ENCODE measurements around the gene ITFG1.
"Not testable (repeated sequence)": the region's sequence is repeated elsewhere in the genome, so short reads cannot be mapped to it uniquely, and the experiment has no call there.

The ITFG1 gene

DNA sequence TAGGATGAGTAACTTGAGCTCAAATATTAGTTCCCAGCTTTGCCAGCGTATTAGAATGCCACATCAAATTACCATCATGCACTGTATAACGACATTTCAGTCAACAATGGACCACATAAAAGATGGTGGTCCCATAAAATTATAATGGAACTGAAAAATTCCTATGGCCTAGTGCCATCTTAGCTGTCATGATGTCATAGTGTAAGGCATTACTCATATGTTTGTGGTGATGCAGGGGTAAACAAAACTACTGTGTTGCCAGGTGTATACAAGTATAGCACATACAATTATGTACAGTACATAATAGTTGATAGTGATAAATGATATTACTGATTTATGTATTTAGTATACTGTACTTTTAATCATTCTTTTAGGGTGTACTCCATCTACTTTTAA is 262.7 kb downstream of the ITFG1 start:
- Mint-ChIP-seq H3K9me3 (no peaks in the 10 kb centered on the region), H3K4me3 (no peak overlapping the region), H3K27me3 (no peaks in the 10 kb centered on the region), H3K27ac (no peak overlapping the region), H3K36me3 (peaks cover 15 to 35% of the 10 kb centered on the region in 2 donors), H3K4me1 (no peaks in the 10 kb centered on the region)
- ATAC-seq (replicated peaks) = no peak
- no peak for DNase-seq

DNA sequence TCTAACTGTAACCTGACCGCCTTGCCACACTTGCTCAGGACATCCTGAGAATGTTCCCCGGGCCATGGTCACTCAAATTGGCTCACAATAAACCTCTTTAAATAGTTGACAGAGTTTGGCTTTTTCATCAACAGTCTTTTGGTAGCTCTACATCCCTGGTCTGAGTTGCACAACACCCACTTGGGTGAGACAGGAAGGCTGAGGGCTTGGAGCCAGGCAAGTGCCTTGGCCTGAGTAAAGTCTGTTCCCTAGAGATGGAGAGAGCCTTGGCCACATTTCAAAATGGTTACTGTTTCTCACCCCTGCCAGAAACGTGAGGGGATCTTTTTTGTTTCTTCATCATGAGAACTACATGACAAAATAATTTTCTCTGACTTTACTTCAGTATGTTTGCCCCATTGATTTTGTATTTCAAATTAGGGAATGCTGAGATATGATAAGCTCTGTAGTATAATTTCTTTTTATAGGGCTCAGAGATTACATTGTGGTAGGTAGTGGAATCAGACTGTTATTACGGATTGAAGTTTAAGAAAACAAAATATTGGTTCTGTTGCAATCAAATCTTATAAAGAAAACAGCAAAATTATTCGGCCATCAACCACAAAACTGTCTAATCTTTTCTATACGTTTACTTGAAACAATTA is 263.2 kb downstream of the ITFG1 start:
- Mint-ChIP-seq H3K36me3 (peaks cover 18 to 40% of the 10 kb centered on the region in 2 donors), H3K9me3 (peaks cover 0 to 2% of the 10 kb centered on the region in 2 donors), H3K27me3 (no peaks in the 10 kb centered on the region), H3K27ac (no peak overlapping the region), H3K4me3 (no peak overlapping the region), H3K4me1 (no peaks in the 10 kb centered on the region)
- DNase-seq = no peak
- no peak for ATAC-seq (replicated peaks)

DNA sequence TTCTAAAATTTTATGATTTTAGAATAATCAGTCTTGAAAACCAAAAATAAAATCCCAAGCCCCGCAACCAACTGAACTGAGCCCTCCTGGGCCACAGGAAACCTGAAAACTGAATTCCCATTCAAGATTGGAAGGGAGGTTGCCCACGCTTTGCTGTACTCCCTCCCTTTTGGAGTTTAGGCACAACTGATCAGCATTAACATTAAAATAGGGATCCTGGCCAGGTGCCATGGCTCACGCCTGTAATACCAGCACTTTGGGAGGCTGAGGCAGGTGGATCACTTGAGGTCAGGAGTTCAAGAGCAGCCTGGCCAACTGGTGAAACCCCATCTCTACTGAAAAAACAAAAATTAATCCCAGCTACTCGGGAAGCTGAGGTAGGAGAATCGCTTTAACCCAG is 264.4 kb downstream of the ITFG1 start:
- peaks cover 24 to 45% of the 10 kb centered on the region in 2 donors for H3K36me3 Mint-ChIP-seq
- no peaks in the 10 kb centered on the region for H3K4me1 Mint-ChIP-seq
- DNase-seq (no peak), ATAC-seq (replicated peaks) (no peak)
- no peak overlapping the region for H3K27ac Mint-ChIP-seq
- no peak overlapping the region for H3K4me3 Mint-ChIP-seq
- H3K9me3 Mint-ChIP-seq = peaks cover 0 to 3% of the 10 kb centered on the region in 2 donors
- no peaks in the 10 kb centered on the region for H3K27me3 Mint-ChIP-seq

DNA sequence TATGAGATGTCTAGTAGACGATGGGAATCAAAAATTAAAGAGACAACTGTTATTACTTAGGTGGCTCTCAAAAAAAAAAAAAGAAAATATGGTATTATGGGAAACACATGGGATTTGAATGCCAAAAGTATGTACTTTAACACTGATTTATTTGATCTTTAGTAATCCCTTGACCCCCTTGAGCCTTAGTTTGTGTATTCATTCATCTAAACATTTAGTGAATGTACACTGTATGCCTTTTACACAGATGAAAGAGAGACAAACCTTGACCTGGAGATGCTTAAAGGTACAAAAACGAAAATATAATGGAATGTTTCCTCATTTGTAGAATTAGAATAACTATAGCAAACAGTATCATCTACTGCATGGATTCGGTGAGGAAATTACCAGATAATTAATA is 278.5 kb downstream of the ITFG1 start:
- H3K36me3 Mint-ChIP-seq = peaks cover 36 to 42% of the 10 kb centered on the region in 2 donors
- peaks cover 9 to 10% of the 10 kb centered on the region in 2 donors for H3K9me3 Mint-ChIP-seq
- ATAC-seq (replicated peaks) (no peak), DNase-seq (no peak)
- H3K4me3 Mint-ChIP-seq = no peak overlapping the region
- no peak overlapping the region for H3K27ac Mint-ChIP-seq
- no peaks in the 10 kb centered on the region for H3K4me1 Mint-ChIP-seq
- H3K27me3 Mint-ChIP-seq = no peaks in the 10 kb centered on the region

DNA sequence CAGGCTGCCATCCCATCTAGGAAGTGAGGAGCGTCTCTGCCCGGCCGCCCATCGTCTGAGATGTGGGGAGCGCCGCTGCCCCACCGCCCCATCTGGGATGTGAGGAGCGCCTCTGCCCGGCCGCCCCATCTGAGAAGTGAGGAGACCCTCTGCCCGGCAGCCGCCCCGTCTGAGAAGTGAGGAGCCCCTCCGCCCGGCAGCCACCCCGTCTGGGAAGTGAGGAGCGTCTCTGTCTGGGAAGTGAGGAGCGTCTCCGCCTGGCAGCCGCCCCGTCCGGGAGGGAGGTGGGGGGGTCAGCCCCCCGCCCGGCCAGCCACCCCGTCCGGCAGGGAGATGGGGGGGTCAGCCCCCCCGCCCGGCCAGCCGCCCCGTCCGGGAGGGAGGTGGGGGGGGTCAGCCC is 279.8 kb downstream of the ITFG1 start:
- not testable (repeated sequence) for H3K9me3 Mint-ChIP-seq; ATAC-seq (replicated peaks); H3K4me3 Mint-ChIP-seq; H3K27me3 Mint-ChIP-seq; DNase-seq; H3K4me1 Mint-ChIP-seq
- Mint-ChIP-seq H3K27ac (peak overlapping the region; percentile 51), H3K36me3 (peaks cover 36 to 44% of the 10 kb centered on the region in 2 donors)

DNA sequence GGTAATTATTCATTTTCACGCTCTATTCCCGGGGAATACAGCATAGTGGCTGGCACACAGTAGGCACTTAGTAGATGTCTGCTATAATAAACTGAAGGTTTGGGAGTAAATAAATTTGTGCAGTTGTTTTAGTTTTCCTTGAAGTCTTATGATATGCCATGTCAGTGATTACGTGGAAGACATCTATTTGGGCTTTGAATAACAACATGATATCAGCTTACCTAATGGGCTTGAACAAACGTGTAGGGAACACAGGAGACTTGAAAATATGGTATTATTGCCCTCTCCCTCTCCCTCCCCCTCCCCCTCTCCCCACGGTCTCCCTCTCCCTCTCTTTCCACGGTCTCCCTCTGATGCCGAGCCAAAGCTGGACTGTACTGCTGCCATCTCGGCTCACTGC is 280.8 kb downstream of the ITFG1 start:
- Mint-ChIP-seq H3K4me3 (no peak overlapping the region), H3K36me3 (peaks cover 37 to 45% of the 10 kb centered on the region in 2 donors), H3K4me1 (no peaks in the 10 kb centered on the region), H3K9me3 (peaks cover 5% of the 10 kb centered on the region in 2 donors), H3K27ac (peak overlapping the region; percentile 66), H3K27me3 (no peaks in the 10 kb centered on the region)
- DNase-seq (no peak), ATAC-seq (replicated peaks) (no peak)

DNA sequence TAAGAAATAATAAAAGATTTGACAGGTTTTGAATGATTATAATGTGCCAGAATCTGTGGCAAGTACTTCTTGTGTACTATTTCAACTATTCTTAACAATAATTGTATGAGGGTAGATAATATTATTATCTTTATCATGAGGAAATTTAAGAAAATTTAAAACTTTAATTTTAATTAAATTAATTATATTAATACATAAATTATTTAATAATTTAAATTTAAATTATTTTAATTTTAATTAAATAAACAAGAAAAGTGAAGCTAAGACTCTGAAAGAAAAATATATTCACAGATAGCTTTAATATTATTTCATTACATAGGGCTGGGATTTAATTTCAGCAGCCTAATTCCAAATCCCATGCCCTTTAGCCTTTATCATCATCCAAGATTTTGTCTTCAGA is 285.7 kb downstream of the ITFG1 start:
- Mint-ChIP-seq H3K9me3 (no peaks in the 10 kb centered on the region), H3K36me3 (peaks cover 21 to 34% of the 10 kb centered on the region in 2 donors), H3K4me3 (no peak overlapping the region), H3K27ac (no peak overlapping the region), H3K4me1 (no peaks in the 10 kb centered on the region), H3K27me3 (no peaks in the 10 kb centered on the region)
- ATAC-seq (replicated peaks) (no peak), DNase-seq (no peak)

DNA sequence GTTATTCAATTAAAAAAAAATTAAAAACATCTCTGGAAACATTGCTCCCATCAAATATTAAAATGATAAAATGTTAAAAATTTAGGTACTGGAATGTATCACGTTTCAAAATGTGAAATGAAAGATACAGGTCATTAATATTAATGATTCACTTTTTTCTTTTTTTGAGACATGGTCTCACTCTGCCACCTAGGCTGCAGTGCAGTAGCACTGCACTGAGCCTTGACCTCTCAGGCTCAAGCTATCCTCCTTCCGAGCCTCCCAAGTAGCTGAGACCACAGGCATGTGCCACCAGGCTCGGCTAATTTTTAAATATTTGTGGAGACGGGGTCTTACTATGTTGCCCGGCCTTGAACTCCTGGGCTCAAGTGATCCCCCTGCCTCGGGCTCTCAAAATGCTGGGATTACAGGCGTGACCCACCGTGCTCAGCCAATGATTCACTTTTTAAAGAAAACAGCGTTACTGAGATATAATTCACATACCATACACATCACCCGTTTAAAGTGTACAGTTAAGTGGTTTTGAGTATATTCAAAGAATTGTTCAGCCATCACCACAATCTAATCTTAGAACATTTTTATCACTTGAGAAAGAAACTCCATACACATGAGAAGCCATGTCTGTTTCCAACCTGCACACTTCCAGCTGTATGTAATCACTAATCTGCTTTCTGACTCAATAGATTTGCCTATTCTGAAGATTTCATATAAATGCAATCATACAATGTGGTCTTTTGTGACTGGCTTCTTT is 298.0 kb downstream of the ITFG1 start:
- no peak overlapping the region for H3K4me3 Mint-ChIP-seq
- no peak for DNase-seq
- no peaks in the 10 kb centered on the region for H3K27me3 Mint-ChIP-seq
- H3K27ac Mint-ChIP-seq = no peak overlapping the region
- peaks cover 10 to 18% of the 10 kb centered on the region in 2 donors for H3K36me3 Mint-ChIP-seq
- H3K4me1 Mint-ChIP-seq = no peaks in the 10 kb centered on the region
- ATAC-seq (replicated peaks) = no peak
- H3K9me3 Mint-ChIP-seq = no peaks in the 10 kb centered on the region

DNA sequence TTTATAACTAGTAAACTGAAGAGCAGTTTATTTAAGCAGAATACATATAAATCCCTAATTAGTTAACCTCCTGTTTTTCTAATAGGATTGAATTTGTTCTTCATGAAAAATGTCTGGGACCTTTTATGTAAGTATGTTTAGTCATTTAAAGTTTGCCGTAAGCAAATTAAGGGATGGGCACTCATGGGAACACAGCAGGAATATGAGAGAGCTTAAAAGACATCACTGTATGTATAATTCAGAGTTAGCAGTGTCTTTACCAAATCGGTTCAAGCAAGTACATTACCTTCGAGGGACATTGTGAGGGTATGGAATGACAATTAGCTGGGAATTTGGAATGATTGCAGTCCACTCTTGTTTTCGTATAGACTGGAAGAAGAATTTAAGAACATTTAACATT is 299.4 kb downstream of the ITFG1 start:
- Mint-ChIP-seq H3K27me3 (no peaks in the 10 kb centered on the region), H3K4me3 (no peak overlapping the region), H3K36me3 (peaks cover 17 to 26% of the 10 kb centered on the region in 2 donors), H3K4me1 (no peaks in the 10 kb centered on the region), H3K9me3 (peaks cover 0 to 2% of the 10 kb centered on the region in 2 donors), H3K27ac (no peak overlapping the region)
- ATAC-seq (replicated peaks) = no peak
- no peak for DNase-seq

DNA sequence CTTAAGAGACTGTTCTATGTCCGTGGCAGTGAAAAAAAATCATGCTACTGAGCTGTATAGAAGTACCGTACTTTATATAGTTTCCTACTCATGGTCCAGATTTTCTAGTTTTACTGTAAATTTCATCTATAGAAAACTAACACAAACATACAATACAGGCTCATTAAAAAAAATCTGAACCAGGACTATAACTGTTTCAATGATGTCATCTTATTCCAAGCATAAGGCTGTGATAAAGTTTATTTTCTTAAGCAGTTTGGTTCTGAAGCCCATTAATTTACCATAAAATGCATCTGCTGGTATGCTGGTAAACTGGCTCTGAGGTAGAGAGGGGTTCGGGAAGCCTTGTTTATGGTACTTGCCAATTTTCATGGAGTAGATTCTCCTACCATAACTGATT is 300.4 kb downstream of the ITFG1 start:
- ATAC-seq (replicated peaks) (no peak), DNase-seq (no peak)
- no peaks in the 10 kb centered on the region for H3K27me3 Mint-ChIP-seq
- no peak overlapping the region for H3K4me3 Mint-ChIP-seq
- H3K4me1 Mint-ChIP-seq = no peaks in the 10 kb centered on the region
- no peak overlapping the region for H3K27ac Mint-ChIP-seq
- H3K36me3 Mint-ChIP-seq = peaks cover 20 to 27% of the 10 kb centered on the region in 2 donors
- H3K9me3 Mint-ChIP-seq = peaks cover 0 to 2% of the 10 kb centered on the region in 2 donors

DNA sequence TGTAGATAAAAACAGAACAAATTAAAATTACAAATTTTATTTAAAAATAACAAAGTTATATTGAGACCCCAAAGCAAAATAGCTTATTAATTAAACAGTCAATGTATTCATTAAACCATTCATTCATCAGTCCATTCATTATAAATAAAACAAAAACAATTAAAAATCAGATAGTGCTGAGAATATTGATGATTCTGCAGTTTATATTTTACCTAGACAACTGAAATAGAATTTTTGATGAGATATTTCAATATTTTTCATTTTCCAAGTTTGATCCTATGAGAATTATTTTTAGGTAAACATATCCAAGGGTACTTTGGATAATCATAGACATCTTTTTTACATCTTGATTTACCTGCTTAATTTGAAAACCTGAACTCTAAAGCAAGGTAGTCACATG is 301.9 kb downstream of the ITFG1 start:
- H3K4me3 Mint-ChIP-seq = no peak overlapping the region

DNA sequence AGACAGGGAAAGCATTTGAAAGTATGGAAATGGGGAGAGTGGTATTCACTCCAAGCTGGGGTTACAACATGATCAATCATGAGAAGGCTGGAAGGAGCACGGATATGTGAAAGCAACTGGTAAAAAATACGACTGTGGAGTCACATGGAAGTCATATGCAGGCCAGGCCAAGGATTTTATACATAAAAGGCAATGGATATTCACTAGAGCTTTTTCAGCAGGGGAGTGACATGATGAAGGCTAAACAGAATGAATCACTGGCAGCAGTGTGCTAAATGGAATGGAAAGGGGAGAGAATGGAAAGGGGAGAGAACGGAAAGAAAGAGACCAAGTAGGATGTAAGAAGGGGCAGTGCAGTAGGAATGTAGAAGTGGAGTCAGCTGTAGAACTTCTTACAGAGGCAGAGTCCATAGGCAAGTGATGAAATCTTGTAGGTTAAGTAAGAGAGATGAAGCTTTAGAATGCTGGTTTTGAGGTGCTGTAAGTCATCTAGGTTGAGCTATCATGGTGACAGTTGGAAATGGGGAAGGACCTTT is 304.1 kb downstream of the ITFG1 start:
- Mint-ChIP-seq H3K27ac (no peak overlapping the region), H3K27me3 (no peaks in the 10 kb centered on the region), H3K36me3 (peaks cover 38 to 42% of the 10 kb centered on the region in 2 donors), H3K4me1 (no peaks in the 10 kb centered on the region), H3K4me3 (no peak overlapping the region), H3K9me3 (peaks cover 0 to 6% of the 10 kb centered on the region in 2 donors)
- DNase-seq = no peak
- no peak for ATAC-seq (replicated peaks)

More for the DNA sequence above, 301.9 kb downstream of the ITFG1 start:
- ATAC-seq (replicated peaks) (no peak), DNase-seq (no peak)
- H3K27ac Mint-ChIP-seq = no peak overlapping the region
- peaks cover 21 to 22% of the 10 kb centered on the region in 2 donors for H3K36me3 Mint-ChIP-seq
- H3K9me3 Mint-ChIP-seq = peaks cover 0 to 2% of the 10 kb centered on the region in 2 donors
- no peaks in the 10 kb centered on the region for H3K27me3 Mint-ChIP-seq
- H3K4me1 Mint-ChIP-seq = no peaks in the 10 kb centered on the region

DNA sequence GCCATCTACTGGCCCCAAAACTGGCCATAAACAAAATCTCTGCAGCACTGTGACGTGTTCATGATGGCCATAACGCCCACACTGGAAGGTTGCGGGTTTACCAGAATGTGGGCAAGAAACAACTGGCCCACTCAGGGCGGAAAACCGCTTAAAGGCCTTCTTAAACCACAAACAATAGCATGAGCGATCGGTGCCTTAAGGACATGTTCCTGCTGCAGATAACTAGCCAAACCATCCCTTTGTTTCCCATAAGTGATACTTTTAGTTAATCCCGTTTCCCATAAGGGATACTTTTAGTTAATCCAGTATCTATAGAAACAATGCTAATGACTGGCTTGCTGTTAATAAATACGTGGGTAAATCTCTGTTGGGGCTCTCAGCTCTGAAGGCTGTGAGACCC is 308.4 kb downstream of the ITFG1 start:
- peaks cover 5 to 11% of the 10 kb centered on the region in 2 donors for H3K9me3 Mint-ChIP-seq
- not testable (repeated sequence) for H3K4me1 Mint-ChIP-seq, H3K27me3 Mint-ChIP-seq

DNA sequence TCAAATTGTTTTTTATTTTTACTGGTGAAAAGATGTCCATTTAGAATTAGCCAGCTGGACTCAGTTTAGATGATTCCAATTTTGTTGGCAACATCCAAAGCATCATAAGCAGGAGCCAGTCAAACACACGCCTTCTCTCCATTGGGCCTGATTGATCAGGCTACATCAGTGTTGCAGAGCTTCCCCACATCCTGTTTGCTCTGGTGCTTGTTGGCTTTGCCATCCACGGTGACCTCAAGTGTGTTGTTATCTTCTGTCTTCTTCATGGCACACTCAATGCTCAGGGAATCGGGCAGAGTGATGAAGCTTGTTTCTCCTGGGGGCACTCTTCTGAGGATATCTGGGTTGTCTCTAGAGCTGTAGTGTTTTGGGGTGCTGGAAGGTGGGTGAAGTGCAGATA is 310.8 kb downstream of the ITFG1 start:
- H3K27me3 Mint-ChIP-seq = peaks cover 5 to 6% of the 10 kb centered on the region in 2 donors
- H3K36me3 Mint-ChIP-seq = peaks cover 36 to 37% of the 10 kb centered on the region in 2 donors
- DNase-seq (no peak), ATAC-seq (replicated peaks) (no peak)
- H3K9me3 Mint-ChIP-seq = peaks cover 5 to 9% of the 10 kb centered on the region in 2 donors
- no peak overlapping the region for H3K27ac Mint-ChIP-seq
- H3K4me1 Mint-ChIP-seq = no peaks in the 10 kb centered on the region
- H3K4me3 Mint-ChIP-seq = no peak overlapping the region

More for the DNA sequence above, 308.4 kb downstream of the ITFG1 start:
- H3K4me3 Mint-ChIP-seq; H3K27ac Mint-ChIP-seq; DNase-seq; ATAC-seq (replicated peaks): not testable (repeated sequence)
- H3K36me3 Mint-ChIP-seq = peaks cover 46 to 50% of the 10 kb centered on the region in 2 donors

DNA sequence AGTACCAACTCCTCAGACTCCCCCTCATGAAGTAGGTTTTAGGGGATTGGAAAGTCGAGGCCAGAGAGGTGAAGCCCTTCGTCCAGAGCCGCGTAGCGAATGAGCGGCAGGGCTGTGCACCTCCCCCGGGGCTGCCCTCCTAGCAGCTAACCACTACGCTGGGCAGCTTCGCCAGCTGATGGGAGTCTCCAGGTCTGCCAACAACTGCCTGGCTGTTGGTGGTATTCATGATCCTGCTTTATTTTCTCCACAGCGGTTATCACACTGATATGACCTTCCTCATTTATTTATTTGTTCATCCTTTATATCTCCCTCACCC is 316.3 kb downstream of the ITFG1 start:
- Mint-ChIP-seq H3K4me1 (peaks cover 11 to 16% of the 10 kb centered on the region in 2 donors), H3K36me3 (no peaks in the 10 kb centered on the region), H3K27ac (peak overlapping the region; percentile 93), H3K27me3 (peaks cover 14 to 19% of the 10 kb centered on the region in 2 donors), H3K4me3 (peak overlapping the region; percentile 80 to 89), H3K9me3 (no peaks in the 10 kb centered on the region)
- ATAC-seq (replicated peaks) = no peak
- no peak for DNase-seq
